GM12878 (cell line): ENCODE results near the gene PSMC6. TPM values are rescaled to one million over a fixed set of nuclear protein-coding genes. Genes with fewer than 3 reads are reported as not detected.

Experiments used
- ATAC-seq: fragments of 200-7000 bp; cut with Tn5 transposase; 3 replicates; pipeline ENCODE4 v1.9.1; 2020; ENCODE audit warnings: mild to moderate bottlenecking, moderate library complexity
- BruUV-seq: library from RNA; stranded (reverse); fragments of 400-500 nt; replicated peaks from 2 replicates; lab custom pipeline; 2021; lab: Mats Ljungman, UMichigan
- CTCF ChIA-PET: fragments of 300-600 bp; sonication (Branson Sonifier 250); formaldehyde crosslinking; extraction: SDS; loops from one replicate; lab custom pipeline; 2021; ENCODE audit warnings: inconsistent platforms; lab: Yijun Ruan, JAX
- POLR2A ChIA-PET: fragments of 350-600 bp; formaldehyde crosslinking; extraction: SDS; loops from one replicate; lab custom pipeline; 2021; ENCODE audit warnings: inconsistent platforms; lab: Charles Lee
- RAD21 ChIA-PET: fragments of 300-600 bp; sonication (Branson Sonifier 250); formaldehyde crosslinking; loops from one replicate; lab custom pipeline; 2023; ENCODE audit warnings: antibody characterized with exemption; ENCODE audit not compliant: unreplicated experiment; lab: Charles Lee
- SMC1A ChIA-PET: fragments of 300-600 bp; sonication (Branson Sonifier 250); formaldehyde crosslinking; loops from one replicate; lab custom pipeline; 2023; ENCODE audit not compliant: unreplicated experiment, uncharacterized antibody; lab: Charles Lee
- DNase-seq: peaks from one replicate; pipeline ENCODE4 v3.0.0-alpha.2; 2011; ENCODE audit warnings: low read depth, low spot score
- FAIRE-seq: peaks from 3 replicates; lab custom pipeline; 2011; peaks lifted over from hg19 to GRCh38; lab: Jason Lieb, UNC
- H2AFZ ChIP-seq: 2 replicates; pipeline ENCODE4 v1.6.0; 2011; ENCODE audit warnings: low read depth, low read length, control low read depth; ENCODE audit not compliant: control insufficient read depth
- H3K27ac ChIP-seq: 2 replicates; pipeline ENCODE4 v1.5.1; 2011; ENCODE audit warnings: control low read depth; ENCODE audit not compliant: control insufficient read depth, insufficient read depth
- H3K27me3 ChIP-seq, 2 experiments: replicated peaks in 1 of 2; 2 replicates each; pipeline versions ENCODE4 v1.6.0 to v1.6.1; 2011; ENCODE audit warnings: low read length in 1 of 2; ENCODE audit not compliant: control insufficient read depth in 2 of 2, insufficient read depth in 2 of 2
- H3K36me3 ChIP-seq, 2 experiments: 2 replicates each; pipeline ENCODE4 v1.5.1; 2011; ENCODE audit warnings: low read length in 1 of 2; ENCODE audit not compliant: control insufficient read depth in 2 of 2, insufficient read depth in 2 of 2
- H3K4me1 ChIP-seq: 2 replicates; pipeline ENCODE4 v1.6.1; 2011; ENCODE audit warnings: mild to moderate bottlenecking, low read length, moderate library complexity, mixed read lengths; ENCODE audit not compliant: control insufficient read depth, insufficient read depth
- H3K4me2 ChIP-seq: 2 replicates; pipeline ENCODE4 v1.6.0; 2011; ENCODE audit warnings: control low read depth; ENCODE audit not compliant: control insufficient read depth, insufficient read depth
- H3K4me3 ChIP-seq: fragments of 200-600 bp; sonication (generic); 2 replicates; pipeline ENCODE4 v1.5.1; 2016
- H3K79me2 ChIP-seq: 2 replicates; pipeline ENCODE4 v1.6.0; 2011; ENCODE audit warnings: low read length; ENCODE audit not compliant: control insufficient read depth, insufficient read depth
- H3K9ac ChIP-seq: 2 replicates; pipeline ENCODE4 v1.8.0; 2011; ENCODE audit warnings: low read length, control low read depth, mixed read lengths; ENCODE audit not compliant: control insufficient read depth, insufficient read depth
- H3K9me3 ChIP-seq: replicated peaks from 3 replicates; pipeline ENCODE4 v1.5.1; 2011; ENCODE audit warnings: mild to moderate bottlenecking, low read length; ENCODE audit not compliant: control insufficient read depth, insufficient read depth
- H4K20me1 ChIP-seq: 2 replicates; pipeline ENCODE4 v1.6.0; 2011; ENCODE audit not compliant: control insufficient read depth, insufficient read depth
- CBX3 ChIP-seq: fragments of 200-600 bp; sonication (generic); IDR thresholded peaks from 2 replicates; pipeline ENCODE4 v1.6.1; 2016; ENCODE audit warnings: low read depth, borderline replicate concordance
- RUNX3 ChIP-seq: IDR thresholded peaks from 2 replicates; pipeline ENCODE4 v1.6.1; 2012; ENCODE audit warnings: low read length, inconsistent platforms
- SREBF2 ChIP-seq: IDR thresholded peaks from 2 replicates; pipeline ENCODE4 v1.6.1; 2012; ENCODE audit warnings: mild to moderate bottlenecking, low read length
- STAT3 ChIP-seq: IDR thresholded peaks from 2 replicates; pipeline ENCODE4 v1.6.1; 2011; ENCODE audit warnings: low read depth, low read length, improper control_type of control experiment
- WGBS: methylation state at CpG from one replicate; pipeline ENCODE4 v1.1.6; 2016; ENCODE audit warnings: low lambda C conversion rate; ENCODE audit not compliant: insufficient replicate concordance, insufficient coverage; ENCODE audit errors: missing lambda C conversion rate; 5-methylcytosine and 5-hydroxymethylcytosine counted together
- in situ Hi-C: fragments of 300-500 bp; cut with MboI; formaldehyde crosslinking; loops from 9 replicates; pipeline ENCODE4 v1.14.3; 2018; ENCODE audit warnings: mixed read lengths
- intact Hi-C: fragments of 100-400 bp; cut with micrococcal nuclease; formaldehyde crosslinking; loops from one replicate; pipeline ENCODE4 v1.14.2; 2022; ENCODE audit not compliant: unreplicated experiment
- polyA plus RNA-seq, 11 experiments: library from polyadenylated mRNA; depleted of rRNA in 4 of 11; unstranded in 6 of 11; stranded (reverse) in 5 of 11; fragments of >200 nt; fragmentation: Nextera tagmentation in 4 of 11; fragmentation: Illumina TruSeq in 1 of 11; extraction: Ambion mirVana in 4 of 11; extraction: Trizol in 1 of 11; gene quantifications; 1 replicate in 1 of 11; 2 replicates in 10 of 11; pipeline versions ENCODE4 v1.2.1 to v1.2.3, GENCODE V29; 2011 to 2016; ENCODE audit warnings: inconsistent platforms in 2 of 11, missing spikeins in 2 of 11, low read depth in 1 of 11
- total RNA-seq, 4 experiments: library from RNA; depleted of rRNA in 3 of 4; stranded (reverse); fragments of >200 nt in 3 of 4; fragmentation: Illumina TruSeq in 1 of 4; extraction: Trizol in 1 of 4; gene quantifications; 2 replicates each; pipeline versions ENCODE4 v1.2.1 to v1.2.3, GENCODE V29; 2013 to 2021
- TF ChIP-seq, protein P1 (sequence below): IDR thresholded peaks from 2 replicates; pipeline ENCODE4 v1.6.1; 2011; ENCODE audit warnings: borderline replicate concordance, low read depth, mild to moderate bottlenecking, moderate library complexity, low read length; ENCODE audit not compliant: insufficient read depth, poor library complexity, severe bottlenecking
- TF ChIP-seq, protein P2 (sequence below): IDR thresholded peaks from 2 replicates; pipeline ENCODE4 v1.6.1; 2011; ENCODE audit warnings: low read depth, low read length, improper control_type of control experiment, borderline replicate concordance

PSMC6 gene
- total and polyA plus RNA-seq, 10 of the 15 experiments (the other 5 are each of a cell fraction or from before 2014, with no cell fraction given): 71.4 to 192 (median 153) TPM

DNA sequence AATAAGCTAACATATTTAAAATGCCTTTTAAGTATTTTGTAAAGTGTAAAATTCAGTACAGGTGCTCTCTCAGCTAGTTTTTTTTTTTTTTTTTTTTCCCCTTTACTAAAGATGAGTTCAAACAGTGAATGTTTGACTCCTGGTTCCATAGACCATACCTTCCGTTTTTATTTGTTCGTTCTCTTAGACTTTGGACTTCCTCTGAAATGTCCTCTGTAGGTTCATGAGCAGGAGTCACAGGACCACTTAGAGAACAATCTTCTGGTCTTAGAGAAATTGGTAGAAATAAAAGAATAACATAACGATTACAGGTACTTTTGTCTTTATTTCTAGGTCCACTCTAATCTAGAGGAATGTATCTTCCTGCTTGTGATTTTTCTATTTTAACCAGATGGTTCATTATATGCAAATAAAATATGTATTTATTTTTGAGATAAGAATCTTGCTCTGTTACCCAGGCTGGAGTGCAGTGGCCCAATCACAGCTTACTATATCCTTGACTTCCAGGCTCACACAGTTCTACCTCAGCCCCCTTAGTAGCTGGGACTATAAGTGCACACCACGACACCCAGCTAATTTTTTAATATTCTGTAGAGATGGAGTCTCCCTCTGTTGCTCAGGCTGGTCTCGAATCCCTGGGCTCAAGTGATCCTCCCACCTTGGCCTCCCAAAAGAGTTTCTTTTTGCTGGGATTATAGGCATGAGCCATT lies 48.8 kb downstream of the PSMC6 start:
- in situ Hi-C loops (no loop called here), intact Hi-C loops (no loop called here)
- no peak for FAIRE-seq
- H3K4me3 ChIP-seq: no peak overlapping the region
- no TSS peak for BruUV-seq
- H3K9me3 ChIP-seq: no peaks in the 10 kb centered on the region
- no peak overlapping the region for H3K27ac ChIP-seq
- H3K4me2 ChIP-seq: no peak overlapping the region
- no peak overlapping the region for H2AFZ ChIP-seq
- WGBS: 95% methylated on average over 5 of the region's 5 CpGs
- H3K79me2 ChIP-seq: no peaks in the 10 kb centered on the region
- no peak for DNase-seq
- no peaks in the 10 kb centered on the region for H3K4me1 ChIP-seq
- ATAC-seq: no peak
- H3K9ac ChIP-seq: no peak overlapping the region
- H4K20me1 ChIP-seq: no peaks in the 10 kb centered on the region
- ChIA-PET POLR2A (interaction anchor here (0.5 to 1.0 kb wide), 2 partner anchors 14 to 199 kb away, joined by 3 read pairs; no protein-coding TSS in a partner anchor), CTCF (interaction anchor here (0.7 kb wide), 1 partner anchor 125 kb away, joined by 4 read pairs; no protein-coding TSS in a partner anchor), SMC1A (interaction anchor here (0.6 to 1.0 kb wide), 3 partner anchors 14 to 166 kb away, joined by 3 read pairs; no protein-coding TSS in a partner anchor), RAD21 (interaction anchor here (1.1 kb wide), 1 partner anchor 20 kb away, joined by 6 read pairs; no protein-coding TSS in a partner anchor)
- H3K27me3 ChIP-seq: no peaks in the 10 kb centered on the region
- TF ChIP-seq, protein P1, sequence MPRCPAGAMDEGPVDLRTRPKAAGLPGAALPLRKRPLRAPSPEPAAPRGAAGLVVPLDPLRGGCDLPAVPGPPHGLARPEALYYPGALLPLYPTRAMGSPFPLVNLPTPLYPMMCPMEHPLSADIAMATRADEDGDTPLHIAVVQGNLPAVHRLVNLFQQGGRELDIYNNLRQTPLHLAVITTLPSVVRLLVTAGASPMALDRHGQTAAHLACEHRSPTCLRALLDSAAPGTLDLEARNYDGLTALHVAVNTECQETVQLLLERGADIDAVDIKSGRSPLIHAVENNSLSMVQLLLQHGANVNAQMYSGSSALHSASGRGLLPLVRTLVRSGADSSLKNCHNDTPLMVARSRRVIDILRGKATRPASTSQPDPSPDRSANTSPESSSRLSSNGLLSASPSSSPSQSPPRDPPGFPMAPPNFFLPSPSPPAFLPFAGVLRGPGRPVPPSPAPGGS: no peak
- TF ChIP-seq, protein P2, sequence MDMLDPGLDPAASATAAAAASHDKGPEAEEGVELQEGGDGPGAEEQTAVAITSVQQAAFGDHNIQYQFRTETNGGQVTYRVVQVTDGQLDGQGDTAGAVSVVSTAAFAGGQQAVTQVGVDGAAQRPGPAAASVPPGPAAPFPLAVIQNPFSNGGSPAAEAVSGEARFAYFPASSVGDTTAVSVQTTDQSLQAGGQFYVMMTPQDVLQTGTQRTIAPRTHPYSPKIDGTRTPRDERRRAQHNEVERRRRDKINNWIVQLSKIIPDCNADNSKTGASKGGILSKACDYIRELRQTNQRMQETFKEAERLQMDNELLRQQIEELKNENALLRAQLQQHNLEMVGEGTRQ: no peak
- TF ChIP-seq RUNX3: no peak
- TF ChIP-seq CBX3: no peak
- TF ChIP-seq SREBF2: no peak
- no peak for TF ChIP-seq STAT3
- peaks cover 0 to 6% of the 10 kb centered on the region in 2 experiments; a peak in 2 of 4 replicates for H3K36me3 ChIP-seq
